ENCODE data around the gene PBX3.

Gene PBX3

GRCh38 chr9:125747053-125747764 lies at the start of gene PBX3:
Gene PBX3, plus strand, starts transcription at chr9:125747373.
- peak; percentile 38 for DNase-seq (ENCODE audit: low read depth)

DNA sequence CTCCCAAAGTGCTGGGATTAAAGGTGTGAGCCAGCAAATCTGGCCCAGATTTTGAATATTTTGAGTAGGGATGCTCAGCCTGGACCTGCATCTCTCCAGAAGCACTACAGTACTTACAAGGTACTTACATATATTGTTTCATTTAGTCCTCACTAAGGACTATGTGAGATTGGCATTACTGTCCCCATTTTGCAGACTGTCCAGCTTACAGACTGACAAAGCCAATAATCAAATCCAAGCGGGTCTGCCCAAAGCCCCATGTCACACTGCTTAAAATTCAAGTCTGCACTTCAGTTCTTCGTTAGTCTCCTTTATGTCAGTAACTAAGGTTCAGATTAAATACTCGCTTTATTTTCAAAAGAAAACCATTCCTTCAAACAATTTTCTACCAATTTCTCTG lies 47.3 kb upstream of the PBX3 start:
- no peak for DNase-seq (ENCODE audit: low read depth)

GRCh38 chr9:125700791-125701190 lies 46.4 kb upstream of the PBX3 start:
- DNase-seq (ENCODE audit: low read depth) = no peak

DNA sequence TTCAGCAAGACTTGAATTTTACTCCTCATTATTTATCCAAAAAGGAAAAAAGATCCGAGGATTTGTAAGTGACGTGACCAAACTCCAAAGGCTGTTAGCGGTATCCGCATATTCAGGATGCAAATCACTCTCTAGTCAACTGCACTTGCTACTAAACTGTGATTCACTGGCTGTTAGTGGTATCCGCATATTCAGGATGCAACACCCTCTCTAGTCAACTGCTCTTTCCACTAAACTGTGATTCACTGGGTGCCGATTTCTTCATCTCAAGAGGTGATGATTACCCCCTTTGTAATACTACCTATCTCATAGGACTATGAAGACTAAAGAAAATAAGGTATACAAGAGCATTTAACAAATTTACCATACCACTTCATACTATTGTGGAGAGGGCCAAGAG lies 45.8 kb upstream of the PBX3 start:
- peak; percentile 33 for DNase-seq (ENCODE audit: low read depth)

GRCh38 chr9:125703662-125704061 lies 43.5 kb upstream of the PBX3 start:
- no peak for DNase-seq (ENCODE audit: low read depth)

GRCh38 chr9:125705893-125706292 lies 41.3 kb upstream of the PBX3 start:
- no peak for DNase-seq (ENCODE audit: low read depth)

GRCh38 chr9:125706651-125707471 lies 40.3 kb upstream of the PBX3 start, which contains the start of gene MAPKAP1:
Gene MAPKAP1, minus strand, starts transcription at chr9:125707208. Its CDS starts 34,634 bp downstream, at chr9:125672574.
- DNase-seq (ENCODE audit: low read depth) = peak; percentile 94

DNA sequence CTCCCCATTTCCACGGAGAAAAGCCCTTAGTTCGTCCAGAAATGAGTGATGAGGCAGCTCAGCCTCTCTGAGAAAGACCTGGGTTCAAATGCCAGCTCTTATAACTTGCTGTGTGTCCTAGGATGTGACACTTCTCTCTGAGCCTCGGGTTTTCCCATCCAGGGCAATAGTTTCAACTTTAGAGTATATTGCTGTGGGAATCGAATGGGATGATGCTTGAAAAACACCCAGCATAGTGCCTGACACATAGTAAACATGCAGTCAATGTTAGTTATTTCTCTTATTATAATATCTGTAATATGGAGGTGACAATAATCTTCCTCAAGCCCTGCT lies 39.7 kb upstream of the PBX3 start:
- DNase-seq (ENCODE audit: low read depth) = no peak

DNA sequence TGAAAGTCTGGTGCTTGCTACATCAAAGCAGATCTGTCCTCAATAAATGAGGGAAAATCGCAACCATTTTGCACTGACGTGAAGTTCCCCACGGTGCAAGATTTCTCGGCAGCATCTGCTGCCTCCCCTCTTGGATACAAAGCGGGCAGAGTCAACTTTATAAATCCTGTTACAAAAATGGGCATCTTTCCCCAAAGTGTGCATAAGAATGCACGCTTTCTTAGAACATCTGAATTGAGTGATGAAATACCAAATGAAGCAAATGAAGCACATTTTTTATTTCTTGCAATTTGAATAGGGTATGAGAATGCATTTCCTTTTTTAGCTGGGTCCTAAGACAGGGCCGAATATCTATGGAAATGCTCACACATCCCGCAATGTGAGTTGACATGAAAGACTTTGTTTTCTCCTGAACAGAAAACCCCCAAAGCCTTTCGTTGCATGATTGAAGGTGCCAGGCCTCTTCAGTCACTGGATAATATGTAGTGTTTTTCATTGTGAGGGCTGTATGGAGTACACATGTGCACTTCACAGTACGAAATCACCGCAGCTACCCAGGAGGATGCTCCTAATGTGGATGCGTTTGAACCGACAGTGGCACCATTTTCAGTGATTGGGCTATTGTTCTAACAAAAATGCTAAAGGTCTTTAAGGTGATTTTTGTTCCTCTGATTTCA lies 20.6 kb upstream of the PBX3 start:
- DNase-seq (ENCODE audit: low read depth) = no peak

- no peak for DNase-seq (ENCODE audit: low read depth)
These were observed 17.0 kb upstream of the PBX3 start for GRCh38 chr9:125730168-125730567.

GRCh38 chr9:125732562-125732961 lies 14.6 kb upstream of the PBX3 start:
- no peak for DNase-seq (ENCODE audit: low read depth)

- DNase-seq (ENCODE audit: low read depth) = peak; percentile 56
These were observed 7.7 kb upstream of the PBX3 start for GRCh38 chr9:125739436-125739835.

DNA sequence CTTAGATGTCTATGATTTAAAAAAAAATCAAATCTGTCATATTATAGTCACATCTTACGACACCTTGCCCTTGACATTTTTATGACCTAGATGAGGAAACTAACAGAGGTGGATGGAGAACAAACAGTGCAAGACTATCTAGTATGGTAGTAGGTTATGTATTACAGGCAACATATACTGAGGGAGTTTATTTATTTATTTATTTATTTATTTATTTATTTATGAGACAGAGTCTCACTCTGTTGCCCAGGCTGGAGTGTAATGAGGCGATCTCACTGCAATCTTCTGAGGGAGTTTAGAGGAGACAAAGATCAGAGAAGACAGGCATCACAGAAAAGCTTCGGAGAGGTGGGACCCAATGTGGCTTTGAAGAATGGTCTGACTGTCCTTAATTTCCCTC lies 4.5 kb upstream of the PBX3 start:
- no peak for DNase-seq (ENCODE audit: low read depth)

DNA sequence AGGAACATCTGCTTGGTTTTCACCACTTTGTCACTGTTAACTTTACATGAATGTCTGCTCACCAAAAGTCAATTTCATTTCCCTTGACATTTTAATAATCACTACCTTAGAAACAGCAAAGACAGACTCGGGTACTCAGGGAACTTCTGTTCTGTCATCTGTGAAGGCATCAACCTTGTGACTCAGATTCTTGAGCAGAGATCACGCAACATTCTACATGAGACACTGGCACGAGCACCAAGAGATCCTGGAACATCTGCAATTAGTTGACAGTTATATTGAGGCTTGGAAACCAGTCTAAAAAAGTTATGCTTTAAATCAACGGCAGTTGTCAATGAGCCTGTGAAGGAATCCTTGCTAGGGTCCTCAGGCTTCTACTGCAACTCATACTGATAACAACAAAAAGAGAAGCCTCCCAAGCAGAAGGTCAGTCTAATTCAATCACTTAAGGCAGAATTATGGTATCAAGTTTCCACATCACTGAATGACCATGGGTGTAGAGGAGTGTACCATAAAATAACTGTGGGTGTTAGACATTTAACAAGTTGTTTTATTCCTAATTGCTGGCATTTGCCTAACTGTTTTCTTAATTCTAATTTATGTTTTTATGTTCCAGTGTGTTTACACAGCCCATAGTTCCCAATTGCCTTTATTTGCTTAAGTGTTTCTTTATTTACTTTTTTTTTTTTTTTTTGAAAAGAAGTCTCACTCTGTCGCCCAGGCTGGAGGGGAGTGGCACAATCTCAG lies 3.3 kb upstream of the PBX3 start:
- DNase-seq (ENCODE audit: low read depth) = no peak

DNA sequence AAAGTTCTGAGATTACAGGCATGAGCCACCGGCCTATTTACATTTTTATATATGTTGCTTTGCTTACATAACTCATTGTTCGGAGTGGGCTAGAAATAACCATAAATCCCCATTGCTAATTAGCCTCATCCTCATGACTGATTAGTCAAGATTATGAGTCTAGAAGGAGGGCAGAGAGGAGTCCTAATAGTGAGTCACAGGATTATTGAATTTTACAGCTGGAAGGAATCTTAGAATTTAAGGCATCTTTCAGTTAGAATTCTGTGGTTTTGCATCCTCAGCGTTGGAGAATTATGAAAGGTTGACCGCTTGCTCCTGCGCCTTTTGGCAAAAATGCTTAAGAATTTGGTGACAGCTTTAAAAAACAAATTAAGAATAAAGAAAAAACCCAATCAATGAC lies 2.6 kb upstream of the PBX3 start:
- peak; percentile 56 for DNase-seq (ENCODE audit: low read depth)

GRCh38 chr9:125745018-125745417 lies 2.2 kb upstream of the PBX3 start:
- DNase-seq (ENCODE audit: low read depth) = no peak

- DNase-seq (ENCODE audit: low read depth) = no peak
These were observed 1.5 kb upstream of the PBX3 start for GRCh38 chr9:125745682-125746016.

DNA sequence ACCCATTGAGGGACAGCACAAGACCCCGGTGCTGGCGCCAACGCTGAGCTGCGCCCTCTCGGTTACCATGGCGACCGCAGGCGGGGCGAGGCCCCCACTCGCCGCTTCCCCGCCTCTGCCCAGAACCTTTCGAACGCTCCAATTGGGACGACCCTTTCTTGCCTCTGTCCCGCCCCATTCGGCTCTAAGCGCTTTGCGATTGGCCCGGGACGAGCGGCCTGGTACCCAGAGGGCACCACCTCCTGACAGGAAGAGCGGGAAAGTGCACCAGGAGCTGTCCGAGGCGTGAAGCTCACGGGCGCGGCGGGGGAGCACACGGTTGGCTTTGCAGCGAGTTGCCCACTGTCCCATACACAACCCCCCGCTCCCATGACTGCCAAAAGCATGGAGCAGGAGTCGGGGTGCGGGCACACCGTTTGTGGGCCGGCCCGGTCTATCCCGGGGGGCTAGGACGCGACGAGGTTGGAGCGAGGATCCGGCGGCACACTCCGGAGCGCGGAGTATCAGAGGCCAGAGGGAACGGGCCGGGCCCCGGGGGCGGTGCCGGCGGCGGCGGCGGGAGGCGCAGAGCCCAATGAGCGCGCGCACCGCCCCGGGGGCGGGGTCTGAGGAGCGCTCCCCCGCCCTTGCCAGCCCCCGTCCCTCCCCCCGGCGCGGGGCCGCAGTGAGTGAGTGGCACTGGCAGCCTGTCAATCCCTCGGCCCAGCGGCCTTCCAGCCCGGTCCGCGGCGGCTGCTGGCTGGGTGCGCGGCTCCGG lies 978 bp upstream of the PBX3 start:
- DNase-seq (ENCODE audit: low read depth) = peak; percentile 91

GRCh38 chr9:125746774-125747052 lies 460 bp upstream of the PBX3 start:
- DNase-seq (ENCODE audit: low read depth) = no peak

DNA sequence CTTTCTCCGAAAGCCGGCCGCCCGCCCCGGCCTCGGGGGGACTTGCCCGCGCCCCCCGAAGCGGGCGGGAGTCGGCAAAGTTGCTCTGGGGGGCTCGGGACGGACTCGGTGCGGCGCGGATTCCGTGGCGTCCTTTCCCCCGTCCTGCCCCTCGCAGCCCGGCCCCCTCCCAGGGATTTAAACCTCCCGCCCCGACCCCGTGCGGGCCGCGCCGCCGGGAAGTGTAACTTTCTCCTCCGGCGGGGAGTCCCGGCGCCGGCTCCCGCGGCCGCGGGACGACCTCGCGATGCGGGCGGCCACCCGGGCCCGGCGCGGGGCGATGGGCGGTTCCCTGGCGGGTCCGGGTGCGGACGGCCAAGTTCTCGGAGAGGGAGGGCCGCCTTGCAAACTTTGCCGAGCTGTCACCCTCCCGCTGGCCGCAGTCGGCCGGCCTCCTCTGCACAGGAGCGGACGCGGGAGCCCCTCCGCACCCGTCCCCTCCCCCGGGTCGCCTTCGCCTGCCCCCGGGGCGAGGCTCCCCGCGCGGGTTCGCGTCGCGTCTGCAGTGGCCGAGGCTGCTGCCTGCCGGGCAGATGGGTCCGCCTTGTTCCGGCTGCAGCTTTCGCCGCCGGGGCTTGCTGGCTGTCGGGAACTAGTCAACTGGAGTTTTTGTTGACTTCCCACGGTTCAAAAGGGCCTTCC lies 732 bp downstream of the PBX3 start:
- DNase-seq (ENCODE audit: low read depth) = no peak

- DNase-seq (ENCODE audit: low read depth) = no peak
These were observed 1.4 kb downstream of the PBX3 start for GRCh38 chr9:125748446-125749099.
